H9 (cell line): Measurements from ENCODE around the gene C2orf81. TPM values are rescaled to one million over a fixed set of nuclear protein-coding genes. Genes with fewer than 3 reads are reported as not detected.

Experiments used
- DNase-seq: peaks from one replicate; pipeline ENCODE4 v3.0.0-alpha.2; 2017
- H2AFZ ChIP-seq: one replicate; pipeline ENCODE4 v1.6.1; 2013; ENCODE audit warnings: mild to moderate bottlenecking, low read length, control low read depth, moderate library complexity
- H2AK5ac ChIP-seq: 2 replicates; pipeline ENCODE4 v1.6.1; 2013; ENCODE audit warnings: low read length, control low read depth, mixed read lengths; ENCODE audit not compliant: insufficient read length
- H2BK120ac ChIP-seq: one replicate; pipeline ENCODE4 v1.6.1; 2013; ENCODE audit warnings: low read depth, mild to moderate bottlenecking, low read length, control low read depth, inconsistent platforms; ENCODE audit not compliant: poor library complexity, severe bottlenecking
- H2BK12ac ChIP-seq: 2 replicates; pipeline ENCODE4 v1.6.1; 2013; ENCODE audit warnings: low read length, control low read depth, mixed read lengths, low read depth; ENCODE audit not compliant: insufficient read length
- H2BK15ac ChIP-seq: 2 replicates; pipeline ENCODE4 v1.6.1; 2013; ENCODE audit warnings: low read depth, low read length, control low read depth
- H2BK20ac ChIP-seq: one replicate; pipeline ENCODE4 v1.6.1; 2013; ENCODE audit warnings: low read depth, mild to moderate bottlenecking, low read length, control low read depth, inconsistent platforms; ENCODE audit not compliant: poor library complexity, severe bottlenecking
- H2BK5ac ChIP-seq: 2 replicates; pipeline ENCODE4 v1.6.1; 2013; ENCODE audit warnings: low read length, control low read depth, mixed read lengths; ENCODE audit not compliant: insufficient read length
- H3K14ac ChIP-seq: 2 replicates; pipeline ENCODE4 v1.6.1; 2013; ENCODE audit warnings: low read length, control low read depth; ENCODE audit not compliant: insufficient read depth
- H3K18ac ChIP-seq: 2 replicates; pipeline ENCODE4 v1.6.1; 2013; ENCODE audit warnings: low read depth, mild to moderate bottlenecking, mixed read lengths, low read length, control low read depth; ENCODE audit not compliant: insufficient read length
- H3K23ac ChIP-seq: 2 replicates; pipeline ENCODE4 v1.6.1; 2013; ENCODE audit warnings: low read length, control low read depth, mixed read lengths, low read depth; ENCODE audit not compliant: insufficient read length
- H3K23me2 ChIP-seq: 2 replicates; pipeline ENCODE4 v1.6.1; 2013; ENCODE audit warnings: low read depth, mild to moderate bottlenecking, mixed read lengths, low read length, control low read depth; ENCODE audit not compliant: insufficient read length, poor library complexity, severe bottlenecking
- H3K27ac ChIP-seq: 2 replicates; pipeline ENCODE4 v1.5.1; 2013; ENCODE audit warnings: low read length, control low read depth, mixed read lengths, low read depth; ENCODE audit not compliant: insufficient read length
- H3K27me3 ChIP-seq: 2 replicates; pipeline ENCODE4 v1.6.1; 2013; ENCODE audit warnings: low read length, control low read depth, inconsistent platforms; ENCODE audit not compliant: insufficient read depth
- H3K4ac ChIP-seq: 2 replicates; pipeline ENCODE4 v1.6.1; 2013; ENCODE audit warnings: low read depth, mild to moderate bottlenecking, control low read depth, inconsistent platforms, low read length, moderate library complexity
- H3K4me1 ChIP-seq: 2 replicates; pipeline ENCODE4 v1.6.1; 2013; ENCODE audit warnings: low read length, control low read depth, inconsistent platforms; ENCODE audit not compliant: insufficient read depth
- H3K4me2 ChIP-seq: 2 replicates; pipeline ENCODE4 v1.6.1; 2013; ENCODE audit warnings: low read length, control low read depth, mixed read lengths; ENCODE audit not compliant: insufficient read length, insufficient read depth
- H3K56ac ChIP-seq: 2 replicates; pipeline ENCODE4 v1.6.1; 2013; ENCODE audit warnings: low read depth, mild to moderate bottlenecking, mixed read lengths, low read length, control low read depth; ENCODE audit not compliant: insufficient read length
- H3K79me1 ChIP-seq: 2 replicates; pipeline ENCODE4 v1.6.1; 2013; ENCODE audit warnings: low read depth, mild to moderate bottlenecking, moderate library complexity, low read length, control low read depth, inconsistent platforms; ENCODE audit not compliant: insufficient read depth, poor library complexity, severe bottlenecking
- H3K79me2 ChIP-seq: 2 replicates; pipeline ENCODE4 v1.6.1; 2013; ENCODE audit warnings: low read length, control low read depth, inconsistent platforms; ENCODE audit not compliant: insufficient read depth
- H3K9ac ChIP-seq: 2 replicates; pipeline ENCODE4 v1.6.1; 2013; ENCODE audit warnings: low read length, control low read depth, mixed read lengths; ENCODE audit not compliant: insufficient read length; ENCODE audit errors: extremely low read depth
- H3K9me3 ChIP-seq: one replicate; pipeline ENCODE4 v1.6.1; 2013; ENCODE audit warnings: low read depth, low read length, inconsistent platforms; ENCODE audit not compliant: control insufficient read depth
- H3T11ph ChIP-seq: one replicate; pipeline ENCODE4 v1.6.1; 2013; ENCODE audit warnings: mild to moderate bottlenecking, low read length, control low read depth, inconsistent platforms
- H4K20me1 ChIP-seq: one replicate; pipeline ENCODE4 v1.6.1; 2013; ENCODE audit not compliant: control insufficient read depth, insufficient read length, insufficient read depth
- H4K5ac ChIP-seq: 2 replicates; pipeline ENCODE4 v1.6.1; 2013; ENCODE audit warnings: low read depth, mild to moderate bottlenecking, mixed read lengths, low read length, control low read depth; ENCODE audit not compliant: insufficient read length
- H4K8ac ChIP-seq: replicated peaks from 2 replicates; pipeline ENCODE4 v1.6.1; 2013; ENCODE audit warnings: low read length, control low read depth, mixed read lengths, low read depth; ENCODE audit not compliant: insufficient read length
- H4K91ac ChIP-seq: 2 replicates; pipeline ENCODE4 v1.6.1; 2013; ENCODE audit warnings: low read depth, mild to moderate bottlenecking, moderate library complexity, mixed read lengths, low read length, control low read depth; ENCODE audit not compliant: insufficient read length
- H3K27ac Mint-ChIP-seq, 3 experiments: 2 replicates in 2 of 3; 3 replicates in 1 of 3; pipeline ENCODE4 v1.8.0; 2020 to 2021; ENCODE audit warnings: mixed read lengths in 3 of 3, mild to moderate bottlenecking in 1 of 3, moderate library complexity in 1 of 3
- H3K27me3 Mint-ChIP-seq: 2 replicates; pipeline ENCODE4 v1.8.0; 2021; ENCODE audit warnings: low read depth, mild to moderate bottlenecking, moderate library complexity, mixed read lengths
- H3K36me3 Mint-ChIP-seq, 3 experiments: 2 replicates in 2 of 3; 3 replicates in 1 of 3; pipeline ENCODE4 v1.8.0; 2020 to 2021; ENCODE audit warnings: low read depth in 3 of 3, mixed read lengths in 3 of 3; ENCODE audit not compliant: insufficient read depth in 1 of 3
- H3K4me1 Mint-ChIP-seq, 2 experiments: 2 replicates each; pipeline ENCODE4 v1.8.0; 2020; ENCODE audit warnings: mixed read lengths in 2 of 2
- H3K4me3 Mint-ChIP-seq, 2 experiments: 2 replicates in 1 of 2; 3 replicates in 1 of 2; pipeline ENCODE4 v1.8.0; 2020 to 2021; ENCODE audit warnings: mild to moderate bottlenecking in 2 of 2, mixed read lengths in 2 of 2, moderate library complexity in 1 of 2
- H3K9me3 Mint-ChIP-seq, 2 experiments: 2 replicates in 1 of 2; 3 replicates in 1 of 2; pipeline ENCODE4 v1.8.0; 2020; ENCODE audit warnings: mild to moderate bottlenecking in 2 of 2, mixed read lengths in 2 of 2, moderate library complexity in 1 of 2
- CTCF ChIP-seq: fragments of 200-600 bp; sonication (generic); conservative IDR thresholded peaks from 3 replicates; pipeline ENCODE4 v1.8.0; 2021; ENCODE audit warnings: antibody characterized with exemption, mild to moderate bottlenecking
- WGBS: extraction: QIAGEN DNeasy Blood & Tissue Kit; methylation state at CpG from one replicate; pipeline ENCODE4 v1.1.7; 2013; ENCODE audit warnings: missing lambda C conversion rate, low lambda C conversion rate, mixed read lengths; ENCODE audit not compliant: insufficient read length; ENCODE audit errors: extremely low coverage; 5-methylcytosine and 5-hydroxymethylcytosine counted together
- total RNA-seq: library from RNA; stranded (reverse); gene quantifications from 2 replicates; pipeline ENCODE4 v1.2.1, GENCODE V29; 2021

C2orf81 gene
- total RNA-seq, 1 experiment from 2014 or later = 3.5 TPM

- no peak for DNase-seq
- H4K8ac ChIP-seq = no peak overlapping the region
Observed at GRCh38 chr2:74407682-74408081, 13.7 kb downstream of the C2orf81 start.

More at GRCh38 chr2:74407682-74408081, 13.7 kb downstream of the C2orf81 start:
- no peaks in the 10 kb centered on the region for H3K79me2 ChIP-seq
- no peaks in the 10 kb centered on the region for H3K27me3 ChIP-seq
- no peak overlapping the region for H3T11ph ChIP-seq
- H3K14ac ChIP-seq = no peak overlapping the region
- Mint-ChIP-seq H3K27ac (no peak overlapping the region), H3K4me1 (no peaks in the 10 kb centered on the region), H3K27me3 (peaks cover 17% of the 10 kb centered on the region), H3K36me3 (no peaks in the 10 kb centered on the region), H3K4me3 (no peak overlapping the region), H3K9me3 (no peaks in the 10 kb centered on the region)
- H2AFZ ChIP-seq = no peak overlapping the region
- H3K9me3 ChIP-seq = no peaks in the 10 kb centered on the region
- H4K20me1 ChIP-seq = no peaks in the 10 kb centered on the region
- H2AK5ac ChIP-seq = no peak overlapping the region
- no peak overlapping the region for H2BK20ac ChIP-seq
- no peak overlapping the region for H3K56ac ChIP-seq
- no peak overlapping the region for H3K23ac ChIP-seq
- H3K4ac ChIP-seq = no peak overlapping the region
- H3K27ac ChIP-seq = no peak overlapping the region
- H4K5ac ChIP-seq = no peak overlapping the region
- no peaks in the 10 kb centered on the region for H3K79me1 ChIP-seq
- no peak overlapping the region for H2BK12ac ChIP-seq
- no peak overlapping the region for H3K9ac ChIP-seq
- WGBS = no CpG with 5 or more reads among the region's 5 CpGs
- H3K23me2 ChIP-seq = no peaks in the 10 kb centered on the region
- H2BK120ac ChIP-seq = no peak overlapping the region
- H3K4me1 ChIP-seq = no peaks in the 10 kb centered on the region
- no peak overlapping the region for H3K4me2 ChIP-seq
- no peak overlapping the region for H2BK5ac ChIP-seq
- no peak overlapping the region for H2BK15ac ChIP-seq
- no peak for TF ChIP-seq CTCF
- no peak overlapping the region for H4K91ac ChIP-seq
- no peak overlapping the region for H3K18ac ChIP-seq
